ENCODE measurements around the gene DPH3. TPM values are rescaled to one million over a fixed set of nuclear protein-coding genes. Genes with fewer than 3 reads are reported as not detected.

Gene DPH3
- total and polyA plus RNA-seq, 2 experiments from 2014 or later, result 15.3 to 84.3 TPM

DNA sequence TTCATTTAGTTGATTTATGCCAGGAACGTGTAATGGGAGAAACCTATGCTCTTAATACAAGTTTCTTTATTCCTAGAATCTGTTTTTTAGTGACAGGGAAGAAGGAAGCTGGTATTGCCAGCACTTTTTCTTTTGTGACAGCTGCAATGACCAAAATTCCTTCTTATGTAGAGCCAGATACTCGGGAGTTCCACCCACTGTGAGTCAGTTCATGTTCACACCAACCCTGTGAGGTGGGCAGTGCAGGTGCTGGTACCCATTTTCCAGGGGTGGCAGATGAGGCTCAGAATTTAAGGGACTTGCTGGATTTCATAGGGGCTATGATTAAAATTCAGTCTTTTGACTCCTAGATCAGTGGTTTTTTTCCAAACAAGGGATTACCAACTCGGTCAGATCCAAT, 35.0 kb upstream of the DPH3 start:
- Mint-ChIP-seq H3K9me3 (peaks cover 6% of the 10 kb centered on the region; the same call in 2 of the 3 replicates), H3K27me3 (ENCODE audit: insufficient read depth, low read depth, poor library complexity) (peaks cover 1% of the 10 kb centered on the region), H3K4me1 (peaks cover 52% of the 10 kb centered on the region), H3K4me3 (no peak overlapping the region), H3K27ac (no peak overlapping the region), H3K36me3 (ENCODE audit: low read depth) (peaks cover 61% of the 10 kb centered on the region)
- Histone ChIP-seq H3K4me3 (no peak overlapping the region), H3K79me2 (replicated peaks; ENCODE audit: insufficient read depth) (peaks cover 3% of the 10 kb centered on the region), H3K4me2 (no peak overlapping the region), H3K4me1 (ENCODE audit: insufficient read depth) (peaks cover 42% of the 10 kb centered on the region), H2AFZ (no peak overlapping the region), H4K20me1 (replicated peaks; ENCODE audit: insufficient read depth) (no peaks in the 10 kb centered on the region), H3F3A (replicated peaks; ENCODE audit: low read depth) (0 out of 2 replicates have a peak, but pooled peaks cover 2% of the 10 kb centered on the region), H3K27ac (ENCODE audit: low read depth) (no peak overlapping the region), H3K27me3 (ENCODE audit: insufficient read depth) (no peaks in the 10 kb centered on the region), H3K9me2 (ENCODE audit: insufficient read depth) (no peaks in the 10 kb centered on the region), H3K36me3 (ENCODE audit: insufficient read depth) (peaks cover 14% of the 10 kb centered on the region)
- DNase-seq (ENCODE audit: low spot score), result no peak
- no peak for TF ChIP-seq CTCF (conservative IDR thresholded peaks at IDR 0.05; ENCODE audit: low read depth in 2 of 2)
- TF ChIP-seq, protein P1, sequence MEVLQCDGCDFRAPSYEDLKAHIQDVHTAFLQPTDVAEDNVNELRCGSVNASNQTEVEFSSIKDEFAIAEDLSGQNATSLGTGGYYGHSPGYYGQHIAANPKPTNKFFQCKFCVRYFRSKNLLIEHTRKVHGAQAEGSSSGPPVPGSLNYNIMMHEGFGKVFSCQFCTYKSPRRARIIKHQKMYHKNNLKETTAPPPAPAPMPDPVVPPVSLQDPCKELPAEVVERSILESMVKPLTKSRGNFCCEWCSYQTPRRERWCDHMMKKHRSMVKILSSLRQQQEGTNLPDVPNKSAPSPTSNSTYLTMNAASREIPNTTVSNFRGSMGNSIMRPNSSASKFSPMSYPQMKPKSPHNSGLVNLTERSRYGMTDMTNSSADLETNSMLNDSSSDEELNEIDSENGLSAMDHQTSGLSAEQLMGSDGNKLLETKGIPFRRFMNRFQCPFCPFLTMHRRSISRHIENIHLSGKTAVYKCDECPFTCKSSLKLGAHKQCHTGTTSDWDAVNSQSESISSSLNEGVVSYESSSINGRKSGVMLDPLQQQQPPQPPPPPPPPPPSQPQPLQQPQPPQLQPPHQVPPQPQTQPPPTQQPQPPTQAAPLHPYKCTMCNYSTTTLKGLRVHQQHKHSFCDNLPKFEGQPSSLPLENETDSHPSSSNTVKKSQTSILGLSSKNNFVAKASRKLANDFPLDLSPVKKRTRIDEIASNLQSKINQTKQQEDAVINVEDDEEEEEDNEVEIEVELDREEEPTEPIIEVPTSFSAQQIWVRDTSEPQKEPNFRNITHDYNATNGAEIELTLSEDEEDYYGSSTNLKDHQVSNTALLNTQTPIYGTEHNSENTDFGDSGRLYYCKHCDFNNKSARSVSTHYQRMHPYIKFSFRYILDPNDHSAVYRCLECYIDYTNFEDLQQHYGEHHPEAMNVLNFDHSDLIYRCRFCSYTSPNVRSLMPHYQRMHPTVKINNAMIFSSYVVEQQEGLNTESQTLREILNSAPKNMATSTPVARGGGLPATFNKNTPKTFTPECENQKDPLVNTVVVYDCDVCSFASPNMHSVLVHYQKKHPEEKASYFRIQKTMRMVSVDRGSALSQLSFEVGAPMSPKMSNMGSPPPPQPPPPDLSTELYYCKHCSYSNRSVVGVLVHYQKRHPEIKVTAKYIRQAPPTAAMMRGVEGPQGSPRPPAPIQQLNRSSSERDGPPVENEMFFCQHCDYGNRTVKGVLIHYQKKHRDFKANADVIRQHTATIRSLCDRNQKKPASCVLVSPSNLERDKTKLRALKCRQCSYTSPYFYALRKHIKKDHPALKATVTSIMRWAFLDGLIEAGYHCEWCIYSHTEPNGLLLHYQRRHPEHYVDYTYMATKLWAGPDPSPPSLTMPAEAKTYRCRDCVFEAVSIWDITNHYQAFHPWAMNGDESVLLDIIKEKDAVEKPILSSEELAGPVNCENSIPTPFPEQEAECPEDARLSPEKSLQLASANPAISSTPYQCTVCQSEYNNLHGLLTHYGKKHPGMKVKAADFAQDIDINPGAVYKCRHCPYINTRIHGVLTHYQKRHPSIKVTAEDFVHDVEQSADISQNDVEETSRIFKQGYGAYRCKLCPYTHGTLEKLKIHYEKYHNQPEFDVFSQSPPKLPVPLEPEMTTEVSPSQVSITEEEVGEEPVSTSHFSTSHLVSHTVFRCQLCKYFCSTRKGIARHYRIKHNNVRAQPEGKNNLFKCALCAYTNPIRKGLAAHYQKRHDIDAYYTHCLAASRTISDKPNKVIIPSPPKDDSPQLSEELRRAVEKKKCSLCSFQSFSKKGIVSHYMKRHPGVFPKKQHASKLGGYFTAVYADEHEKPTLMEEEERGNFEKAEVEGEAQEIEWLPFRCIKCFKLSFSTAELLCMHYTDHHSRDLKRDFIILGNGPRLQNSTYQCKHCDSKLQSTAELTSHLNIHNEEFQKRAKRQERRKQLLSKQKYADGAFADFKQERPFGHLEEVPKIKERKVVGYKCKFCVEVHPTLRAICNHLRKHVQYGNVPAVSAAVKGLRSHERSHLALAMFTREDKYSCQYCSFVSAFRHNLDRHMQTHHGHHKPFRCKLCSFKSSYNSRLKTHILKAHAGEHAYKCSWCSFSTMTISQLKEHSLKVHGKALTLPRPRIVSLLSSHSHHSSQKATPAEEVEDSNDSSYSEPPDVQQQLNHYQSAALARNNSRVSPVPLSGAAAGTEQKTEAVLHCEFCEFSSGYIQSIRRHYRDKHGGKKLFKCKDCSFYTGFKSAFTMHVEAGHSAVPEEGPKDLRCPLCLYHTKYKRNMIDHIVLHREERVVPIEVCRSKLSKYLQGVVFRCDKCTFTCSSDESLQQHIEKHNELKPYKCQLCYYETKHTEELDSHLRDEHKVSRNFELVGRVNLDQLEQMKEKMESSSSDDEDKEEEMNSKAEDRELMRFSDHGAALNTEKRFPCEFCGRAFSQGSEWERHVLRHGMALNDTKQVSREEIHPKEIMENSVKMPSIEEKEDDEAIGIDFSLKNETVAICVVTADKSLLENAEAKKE (CRISPR knock-in tag; IDR thresholded peaks at IDR 0.05), result no peak
- no peak for TF ChIP-seq EZH2phosphoT487 (IDR thresholded peaks at IDR 0.05; ENCODE audit: unreplicated experiment)
- TF ChIP-seq ZNF114 (CRISPR knock-in tag; IDR thresholded peaks at IDR 0.05), result no peak
- no peak for TF ChIP-seq STAT1 (IDR thresholded peaks at IDR 0.05; ENCODE audit: unreplicated experiment)
- TF ChIP-seq, protein P2, sequence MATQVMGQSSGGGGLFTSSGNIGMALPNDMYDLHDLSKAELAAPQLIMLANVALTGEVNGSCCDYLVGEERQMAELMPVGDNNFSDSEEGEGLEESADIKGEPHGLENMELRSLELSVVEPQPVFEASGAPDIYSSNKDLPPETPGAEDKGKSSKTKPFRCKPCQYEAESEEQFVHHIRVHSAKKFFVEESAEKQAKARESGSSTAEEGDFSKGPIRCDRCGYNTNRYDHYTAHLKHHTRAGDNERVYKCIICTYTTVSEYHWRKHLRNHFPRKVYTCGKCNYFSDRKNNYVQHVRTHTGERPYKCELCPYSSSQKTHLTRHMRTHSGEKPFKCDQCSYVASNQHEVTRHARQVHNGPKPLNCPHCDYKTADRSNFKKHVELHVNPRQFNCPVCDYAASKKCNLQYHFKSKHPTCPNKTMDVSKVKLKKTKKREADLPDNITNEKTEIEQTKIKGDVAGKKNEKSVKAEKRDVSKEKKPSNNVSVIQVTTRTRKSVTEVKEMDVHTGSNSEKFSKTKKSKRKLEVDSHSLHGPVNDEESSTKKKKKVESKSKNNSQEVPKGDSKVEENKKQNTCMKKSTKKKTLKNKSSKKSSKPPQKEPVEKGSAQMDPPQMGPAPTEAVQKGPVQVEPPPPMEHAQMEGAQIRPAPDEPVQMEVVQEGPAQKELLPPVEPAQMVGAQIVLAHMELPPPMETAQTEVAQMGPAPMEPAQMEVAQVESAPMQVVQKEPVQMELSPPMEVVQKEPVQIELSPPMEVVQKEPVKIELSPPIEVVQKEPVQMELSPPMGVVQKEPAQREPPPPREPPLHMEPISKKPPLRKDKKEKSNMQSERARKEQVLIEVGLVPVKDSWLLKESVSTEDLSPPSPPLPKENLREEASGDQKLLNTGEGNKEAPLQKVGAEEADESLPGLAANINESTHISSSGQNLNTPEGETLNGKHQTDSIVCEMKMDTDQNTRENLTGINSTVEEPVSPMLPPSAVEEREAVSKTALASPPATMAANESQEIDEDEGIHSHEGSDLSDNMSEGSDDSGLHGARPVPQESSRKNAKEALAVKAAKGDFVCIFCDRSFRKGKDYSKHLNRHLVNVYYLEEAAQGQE (IDR thresholded peaks at IDR 0.05; ENCODE audit: unreplicated experiment), result no peak
- no peak for TF ChIP-seq POLR2AphosphoS5 (IDR thresholded peaks at IDR 0.05; ENCODE audit: low read depth)
- TF ChIP-seq NANOG (IDR thresholded peaks at IDR 0.05; ENCODE audit: borderline replicate concordance), result no peak
- TF ChIP-seq, protein P3, sequence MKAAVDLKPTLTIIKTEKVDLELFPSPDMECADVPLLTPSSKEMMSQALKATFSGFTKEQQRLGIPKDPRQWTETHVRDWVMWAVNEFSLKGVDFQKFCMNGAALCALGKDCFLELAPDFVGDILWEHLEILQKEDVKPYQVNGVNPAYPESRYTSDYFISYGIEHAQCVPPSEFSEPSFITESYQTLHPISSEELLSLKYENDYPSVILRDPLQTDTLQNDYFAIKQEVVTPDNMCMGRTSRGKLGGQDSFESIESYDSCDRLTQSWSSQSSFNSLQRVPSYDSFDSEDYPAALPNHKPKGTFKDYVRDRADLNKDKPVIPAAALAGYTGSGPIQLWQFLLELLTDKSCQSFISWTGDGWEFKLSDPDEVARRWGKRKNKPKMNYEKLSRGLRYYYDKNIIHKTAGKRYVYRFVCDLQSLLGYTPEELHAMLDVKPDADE (IDR thresholded peaks at IDR 0.05), result no peak
- TF ChIP-seq ZNF331 (CRISPR knock-in tag; IDR thresholded peaks at IDR 0.05; ENCODE audit: low read depth), result no peak
- no peak for TF ChIP-seq EZH2 (IDR thresholded peaks at IDR 0.05; ENCODE audit: low read depth, unreplicated experiment)
- no peak for TF ChIP-seq JUNB (IDR thresholded peaks at IDR 0.05; ENCODE audit: unreplicated experiment)
- TF ChIP-seq CREB1 (CRISPR knock-in tag; IDR thresholded peaks at IDR 0.05; ENCODE audit: low read depth), result no peak
- ATAC-seq, result no peak
